Measurements from ENCODE around the gene GPR62. TPM values are rescaled to one million over a fixed set of nuclear protein-coding genes. Genes with fewer than 3 reads are reported as not detected.
A peak's percentile ranks its signal among the peaks of the same experiment; 100 is the strongest.
"Not testable (repeated sequence)": the region's sequence is repeated elsewhere in the genome, so short reads cannot be mapped to it uniquely, and the experiment has no call there.

GPR62 gene
- total RNA-seq, 2 donors from 2014 or later = not detected

GRCh38 chr3:51993657-51994056, 38.5 kb downstream of the GPR62 start:
- Mint-ChIP-seq H3K4me1 (ENCODE audit: low read depth in 2 of 2) (peaks cover 30 to 36% of the 10 kb centered on the region in 2 donors), H3K27ac (peak overlapping the region; percentile 100)

GRCh38 chr3:51994530-51994929, 39.3 kb downstream of the GPR62 start:
- DNase-seq (ENCODE audit: low spot score) = no peak
- no peak for ATAC-seq
- peak overlapping the region; percentile 100 for H3K27ac Mint-ChIP-seq
- peaks cover 18% of the 10 kb centered on the region for H3K36me3 Mint-ChIP-seq
- peak overlapping the region; percentile 99 for H3K4me3 Mint-ChIP-seq
- H3K4me1 Mint-ChIP-seq (ENCODE audit: low read depth in 2 of 2) = peaks cover 24 to 30% of the 10 kb centered on the region in 2 donors
- peaks cover 0 to 5% of the 10 kb centered on the region in 2 donors for H3K27me3 Mint-ChIP-seq
- no peaks in the 10 kb centered on the region for H3K9me3 Mint-ChIP-seq

More at GRCh38 chr3:51993657-51994056, 38.5 kb downstream of the GPR62 start:
- not testable (repeated sequence) for DNase-seq (ENCODE audit: low spot score); H3K27me3 Mint-ChIP-seq; ATAC-seq; H3K9me3 Mint-ChIP-seq
- H3K4me3 Mint-ChIP-seq = peak overlapping the region; percentile 99
- peaks cover 18% of the 10 kb centered on the region for H3K36me3 Mint-ChIP-seq

- peaks cover 24 to 30% of the 10 kb centered on the region in 2 donors for H3K4me1 Mint-ChIP-seq (ENCODE audit: low read depth in 2 of 2)
- H3K9me3 Mint-ChIP-seq = no peaks in the 10 kb centered on the region
- H3K27me3 Mint-ChIP-seq = peaks cover 0 to 5% of the 10 kb centered on the region in 2 donors
- peak within 1 kb of the TSS; percentile 99 for H3K4me3 Mint-ChIP-seq
- peak within 1 kb of the TSS; percentile 100 for H3K27ac Mint-ChIP-seq
- peaks cover 18% of the 10 kb centered on the region for H3K36me3 Mint-ChIP-seq
- ATAC-seq (peak; percentile 94 to 97), DNase-seq (ENCODE audit: low spot score) (peak; percentile 91)
Observed at GRCh38 chr3:51995346-51996163, 40.4 kb downstream of the GPR62 start, which contains the start of gene RPL29. Gene RPL29, minus strand, starts transcription at chr3:51995895. Its CDS starts 434 bp downstream, at chr3:51995461.

GRCh38 chr3:51997172-51997571, 42.0 kb downstream of the GPR62 start:
- Mint-ChIP-seq H3K27me3 (peaks cover 0 to 5% of the 10 kb centered on the region in 2 donors), H3K4me1 (ENCODE audit: low read depth in 2 of 2) (peaks cover 24 to 29% of the 10 kb centered on the region in 2 donors), H3K4me3 (peak overlapping the region; percentile 36), H3K36me3 (peaks cover 18% of the 10 kb centered on the region), H3K9me3 (no peaks in the 10 kb centered on the region), H3K27ac (peak overlapping the region; percentile 9 to 100)
- ATAC-seq (no peak), DNase-seq (ENCODE audit: low spot score) (no peak)

GRCh38 chr3:51997935-51998596, 42.9 kb downstream of the GPR62 start:
- Mint-ChIP-seq H3K9me3 (no peaks in the 10 kb centered on the region), H3K27me3 (peaks cover 0 to 5% of the 10 kb centered on the region in 2 donors), H3K36me3 (peaks cover 18% of the 10 kb centered on the region), H3K4me1 (ENCODE audit: low read depth in 2 of 2) (peaks cover 23 to 24% of the 10 kb centered on the region in 2 donors), H3K27ac (peak overlapping the region in 1 of 2 donors; percentile 100), H3K4me3 (no peak overlapping the region)
- ATAC-seq = no peak
- no peak for DNase-seq (ENCODE audit: low spot score)

- peaks cover 0 to 5% of the 10 kb centered on the region in 2 donors for H3K27me3 Mint-ChIP-seq
- DNase-seq (ENCODE audit: low spot score) = no peak
- H3K4me3 Mint-ChIP-seq = no peak overlapping the region
- peaks cover 18% of the 10 kb centered on the region for H3K36me3 Mint-ChIP-seq
- H3K9me3 Mint-ChIP-seq = no peaks in the 10 kb centered on the region
- H3K27ac Mint-ChIP-seq = no peak overlapping the region
- H3K4me1 Mint-ChIP-seq (ENCODE audit: low read depth in 2 of 2) = peaks cover 23 to 24% of the 10 kb centered on the region in 2 donors
- no peak for ATAC-seq
Observed at GRCh38 chr3:51998774-51999173, 43.6 kb downstream of the GPR62 start.

GRCh38 chr3:51999846-52000245, 44.7 kb downstream of the GPR62 start:
- peaks cover 8% of the 10 kb centered on the region for H3K36me3 Mint-ChIP-seq
- H3K4me1 Mint-ChIP-seq (ENCODE audit: low read depth in 2 of 2) = peaks cover 13 to 16% of the 10 kb centered on the region in 2 donors
- peaks cover 0 to 5% of the 10 kb centered on the region in 2 donors for H3K27me3 Mint-ChIP-seq
- no peak overlapping the region for H3K27ac Mint-ChIP-seq
- DNase-seq (ENCODE audit: low spot score) (no peak), ATAC-seq (no peak)
- H3K4me3 Mint-ChIP-seq = no peak overlapping the region
- H3K9me3 Mint-ChIP-seq = no peaks in the 10 kb centered on the region

GRCh38 chr3:52001443-52001974, 46.3 kb downstream of the GPR62 start:
- H3K4me3 Mint-ChIP-seq = no peak overlapping the region
- no peak overlapping the region for H3K27ac Mint-ChIP-seq

GRCh38 chr3:52002748-52003147, 47.6 kb downstream of the GPR62 start:
- Mint-ChIP-seq H3K4me1 (ENCODE audit: low read depth in 2 of 2) (no peaks in the 10 kb centered on the region), H3K27ac (no peak overlapping the region), H3K27me3 (peaks cover 0 to 4% of the 10 kb centered on the region in 2 donors), H3K36me3 (no peaks in the 10 kb centered on the region), H3K4me3 (no peak overlapping the region), H3K9me3 (no peaks in the 10 kb centered on the region)
- DNase-seq (ENCODE audit: low spot score) (no peak), ATAC-seq (no peak)

More at GRCh38 chr3:52001443-52001974, 46.3 kb downstream of the GPR62 start:
- Mint-ChIP-seq H3K4me1 (ENCODE audit: low read depth in 2 of 2) (peaks cover 6 to 7% of the 10 kb centered on the region in 2 donors), H3K36me3 (no peaks in the 10 kb centered on the region), H3K9me3 (no peaks in the 10 kb centered on the region), H3K27me3 (peaks cover 0 to 5% of the 10 kb centered on the region in 2 donors)
- DNase-seq (ENCODE audit: low spot score) (peak; percentile 78), ATAC-seq (peak; percentile 92)

- DNase-seq (ENCODE audit: low spot score) (no peak), ATAC-seq (no peak)
- no peaks in the 10 kb centered on the region for H3K36me3 Mint-ChIP-seq
- H3K4me3 Mint-ChIP-seq = no peak overlapping the region
- H3K27ac Mint-ChIP-seq = no peak overlapping the region
- no peaks in the 10 kb centered on the region for H3K4me1 Mint-ChIP-seq (ENCODE audit: low read depth in 2 of 2)
- H3K9me3 Mint-ChIP-seq = no peaks in the 10 kb centered on the region
- H3K27me3 Mint-ChIP-seq = no peaks in the 10 kb centered on the region
Observed at GRCh38 chr3:52004163-52004787, 49.1 kb downstream of the GPR62 start.

- no peak for ATAC-seq
- Mint-ChIP-seq H3K9me3 (no peaks in the 10 kb centered on the region), H3K27ac (no peak overlapping the region), H3K36me3 (no peaks in the 10 kb centered on the region), H3K4me1 (ENCODE audit: low read depth in 2 of 2) (no peaks in the 10 kb centered on the region), H3K4me3 (no peak overlapping the region), H3K27me3 (no peaks in the 10 kb centered on the region)
- DNase-seq (ENCODE audit: low spot score) = no peak
Observed at GRCh38 chr3:52004906-52005395, 49.8 kb downstream of the GPR62 start.

GRCh38 chr3:52005571-52005986, 50.4 kb downstream of the GPR62 start:
- H3K4me1 Mint-ChIP-seq (ENCODE audit: low read depth in 2 of 2) = no peaks in the 10 kb centered on the region
- ATAC-seq = no peak
- no peak overlapping the region for H3K27ac Mint-ChIP-seq
- no peaks in the 10 kb centered on the region for H3K36me3 Mint-ChIP-seq
- H3K9me3 Mint-ChIP-seq = no peaks in the 10 kb centered on the region
- no peak overlapping the region for H3K4me3 Mint-ChIP-seq
- H3K27me3 Mint-ChIP-seq = no peaks in the 10 kb centered on the region
- no peak for DNase-seq (ENCODE audit: low spot score)

All from natural killer cell treated with Interleukin-12 subunit alpha and Interleukin-12 subunit beta and Interleukin-15 and Interleukin-18, amount 100 ng/mL, for 72 hours (primary cell).